NOMO-1 treated with dmso at 0.1 percent for 144 hours (cell line): ENCODE data around the gene TRMT10B.

Experiments
- DNase-seq: peaks from one replicate; lab custom pipeline; 2025; ENCODE audit not compliant: unreplicated experiment; lab: John Stamatoyannopoulos, UW

TRMT10B gene

GRCh38 chr9:37753489-37754190 is at the start of gene TRMT10B:
Gene TRMT10B, plus strand, starts transcription at chr9:37753805. Its CDS starts 8,127 bp downstream, at chr9:37761932.
- DNase-seq: peak; percentile 30

GRCh38 chr9:37705787-37706186 is 47.8 kb upstream of the TRMT10B start:
- DNase-seq: no peak

- no peak for DNase-seq
These were observed 47.3 kb upstream of the TRMT10B start for GRCh38 chr9:37706290-37706689.

GRCh38 chr9:37707748-37708147 is 45.9 kb upstream of the TRMT10B start:
- DNase-seq: no peak

GRCh38 chr9:37710046-37710445 is 43.6 kb upstream of the TRMT10B start:
- no peak for DNase-seq

- no peak for DNase-seq
These were observed 38.3 kb upstream of the TRMT10B start for GRCh38 chr9:37715260-37715659.

- no peak for DNase-seq
These were observed 37.6 kb upstream of the TRMT10B start for GRCh38 chr9:37715991-37716505.

GRCh38 chr9:37719526-37719925 is 34.1 kb upstream of the TRMT10B start:
- no peak for DNase-seq

- DNase-seq: no peak
These were observed 26.6 kb upstream of the TRMT10B start for GRCh38 chr9:37727013-37727412.

GRCh38 chr9:37729499-37729898 is 24.1 kb upstream of the TRMT10B start:
- no peak for DNase-seq

GRCh38 chr9:37730256-37730655 is 23.3 kb upstream of the TRMT10B start:
- DNase-seq: no peak

GRCh38 chr9:37730839-37731238 is 22.8 kb upstream of the TRMT10B start:
- DNase-seq: no peak

GRCh38 chr9:37732086-37732741 is 21.4 kb upstream of the TRMT10B start:
- no peak for DNase-seq

- DNase-seq: no peak
These were observed 20.7 kb upstream of the TRMT10B start for GRCh38 chr9:37732952-37733351.

GRCh38 chr9:37739222-37739621 is 14.4 kb upstream of the TRMT10B start:
- no peak for DNase-seq

GRCh38 chr9:37740128-37740527 is 13.5 kb upstream of the TRMT10B start:
- DNase-seq: no peak

- no peak for DNase-seq
These were observed 12.8 kb upstream of the TRMT10B start for GRCh38 chr9:37740631-37741328.

GRCh38 chr9:37745970-37746369 is 7.6 kb upstream of the TRMT10B start:
- no peak for DNase-seq

GRCh38 chr9:37746448-37747270 is 6.9 kb upstream of the TRMT10B start:
- DNase-seq: no peak

GRCh38 chr9:37747271-37747753 is 6.3 kb upstream of the TRMT10B start:
- DNase-seq: no peak

- DNase-seq: no peak
These were observed 4.5 kb upstream of the TRMT10B start for GRCh38 chr9:37749129-37749528.
